GM18867 (cell line): ENCODE measurements around the gene TEPSIN.

ENCODE experiments used
- ATAC-seq: cut with Tn5 transposase; IDR thresholded peaks from one replicate; pipeline ENCODE4 v1.9.1; 2021; ENCODE audit warnings: mild to moderate bottlenecking, moderate library complexity; ENCODE audit not compliant: unreplicated experiment

TEPSIN gene

DNA sequence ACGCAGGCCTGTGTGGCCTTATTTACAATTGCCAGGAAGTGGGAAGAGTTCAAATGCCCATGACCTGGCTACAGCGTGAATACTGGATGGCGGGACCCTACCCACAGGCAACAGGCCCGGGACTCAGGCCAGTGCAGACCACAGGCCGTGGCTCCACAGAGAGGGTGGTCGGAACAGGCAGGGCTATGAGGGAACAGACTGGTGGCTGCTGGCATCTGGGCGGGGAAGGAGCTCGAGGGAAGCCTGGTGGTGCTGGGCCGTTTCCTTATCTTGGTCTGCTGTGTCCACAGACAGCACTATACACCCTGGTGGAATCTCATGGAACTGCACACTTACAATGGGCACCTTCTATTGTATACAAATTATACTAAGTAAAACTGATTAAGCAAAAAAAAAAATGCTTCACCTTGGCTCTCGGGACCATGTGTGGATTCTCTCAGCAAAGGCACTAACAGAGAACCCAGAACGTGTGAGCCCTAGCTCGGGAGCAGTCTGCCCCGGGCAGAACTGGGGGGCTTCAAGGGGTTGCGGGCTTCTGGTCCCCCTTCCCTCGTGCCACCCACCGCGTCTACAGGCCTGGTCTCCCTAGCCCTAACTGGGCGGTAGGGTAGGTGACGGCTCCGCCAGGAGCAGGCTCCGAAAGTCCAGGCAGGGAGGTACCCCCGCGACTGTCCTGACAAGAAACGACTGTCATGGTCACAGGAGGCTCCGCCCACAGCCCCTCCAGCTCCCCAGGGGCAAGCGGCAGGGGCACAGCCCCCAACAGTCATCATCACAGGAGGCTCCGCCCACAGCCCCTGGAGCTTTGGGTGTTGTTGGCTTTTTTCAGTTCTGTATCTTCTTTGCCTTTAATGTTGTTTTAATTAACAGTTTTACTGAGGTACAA lies 37.9 kb downstream of the TEPSIN start:
- no peak for ATAC-seq

DNA sequence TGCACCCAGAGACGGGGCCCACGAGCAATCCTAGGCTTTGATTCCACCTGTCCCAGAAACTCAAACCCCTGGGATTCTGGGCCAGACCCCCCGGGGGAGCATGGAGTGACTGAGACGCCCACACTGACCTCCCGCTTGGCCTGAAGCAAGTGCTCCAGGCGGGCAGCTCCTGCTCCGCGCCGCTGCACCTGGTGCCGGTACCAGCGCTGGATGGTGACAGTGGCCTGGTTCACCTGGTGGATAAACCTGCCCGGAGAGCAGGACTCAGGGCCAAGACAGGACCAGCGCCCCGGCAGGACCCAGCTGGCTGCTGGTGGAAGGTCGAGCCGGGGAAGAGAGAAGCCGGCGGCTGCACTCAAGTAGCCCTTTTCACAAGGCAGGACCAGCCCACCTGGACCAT lies 38.7 kb downstream of the TEPSIN start:
- ATAC-seq, result no peak

GRCh38 chr17:81199482-81199830 lies 39.4 kb downstream of the TEPSIN start:
- no peak for ATAC-seq

- no peak for ATAC-seq
These were observed 39.9 kb downstream of the TEPSIN start for GRCh38 chr17:81198826-81199481.

- no peak for ATAC-seq
These were observed 40.9 kb downstream of the TEPSIN start for GRCh38 chr17:81197831-81198490.

- no peak for ATAC-seq
These were observed 41.5 kb downstream of the TEPSIN start for GRCh38 chr17:81197409-81197795.

- no peak for ATAC-seq
These were observed 42.1 kb downstream of the TEPSIN start for GRCh38 chr17:81196505-81197408.

- ATAC-seq, result no peak
These were observed 42.8 kb downstream of the TEPSIN start for GRCh38 chr17:81195941-81196495.

GRCh38 chr17:81194941-81195901 lies 43.6 kb downstream of the TEPSIN start:
- ATAC-seq, result no peak

DNA sequence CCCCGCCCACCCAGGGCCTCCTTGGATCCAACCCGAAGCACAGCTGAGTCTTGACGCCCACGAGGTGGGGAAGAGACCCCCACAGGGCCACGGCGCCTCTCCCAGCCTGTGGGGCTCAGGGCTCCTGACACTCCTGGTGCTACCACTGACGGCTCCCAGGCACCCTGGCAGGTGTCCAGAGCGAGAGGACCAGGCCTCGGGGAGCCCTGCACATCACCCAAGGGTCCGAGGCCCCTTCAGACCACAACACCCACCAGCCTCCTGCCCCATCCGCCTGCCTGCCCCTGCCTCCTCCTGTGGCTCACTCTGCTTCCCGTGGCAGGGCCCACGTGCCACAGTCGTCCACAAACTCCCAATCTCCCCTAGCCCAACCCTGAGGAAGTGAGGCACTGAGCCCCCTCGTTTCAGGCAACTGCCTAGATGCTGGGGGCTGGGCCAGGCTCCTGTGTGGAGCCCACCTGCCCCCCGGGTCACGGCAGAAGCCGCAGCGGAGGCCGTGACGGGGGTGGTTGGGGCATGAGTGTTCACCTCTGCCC lies 44.6 kb downstream of the TEPSIN start:
- no peak for ATAC-seq

- ATAC-seq, result no peak
These were observed 45.2 kb downstream of the TEPSIN start for GRCh38 chr17:81193470-81194224.

DNA sequence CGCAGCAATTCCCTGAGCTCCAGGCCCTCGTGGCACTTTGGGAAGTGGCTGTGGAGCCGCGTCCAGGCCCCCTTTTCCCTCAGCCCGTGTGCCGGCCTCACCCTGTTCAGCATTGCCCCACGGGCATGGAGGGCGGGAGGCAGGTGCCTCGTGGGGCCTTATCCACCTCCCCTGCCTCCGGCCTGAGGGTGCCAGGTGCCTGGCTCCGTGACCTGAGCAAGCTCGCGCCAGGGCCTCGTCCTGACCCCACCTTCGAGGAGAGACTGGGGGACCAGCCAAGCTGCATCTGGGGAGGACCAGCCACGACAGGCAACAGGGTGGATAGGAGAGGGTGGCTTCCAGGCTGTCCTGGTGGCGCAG lies 45.8 kb downstream of the TEPSIN start:
- no peak for ATAC-seq

DNA sequence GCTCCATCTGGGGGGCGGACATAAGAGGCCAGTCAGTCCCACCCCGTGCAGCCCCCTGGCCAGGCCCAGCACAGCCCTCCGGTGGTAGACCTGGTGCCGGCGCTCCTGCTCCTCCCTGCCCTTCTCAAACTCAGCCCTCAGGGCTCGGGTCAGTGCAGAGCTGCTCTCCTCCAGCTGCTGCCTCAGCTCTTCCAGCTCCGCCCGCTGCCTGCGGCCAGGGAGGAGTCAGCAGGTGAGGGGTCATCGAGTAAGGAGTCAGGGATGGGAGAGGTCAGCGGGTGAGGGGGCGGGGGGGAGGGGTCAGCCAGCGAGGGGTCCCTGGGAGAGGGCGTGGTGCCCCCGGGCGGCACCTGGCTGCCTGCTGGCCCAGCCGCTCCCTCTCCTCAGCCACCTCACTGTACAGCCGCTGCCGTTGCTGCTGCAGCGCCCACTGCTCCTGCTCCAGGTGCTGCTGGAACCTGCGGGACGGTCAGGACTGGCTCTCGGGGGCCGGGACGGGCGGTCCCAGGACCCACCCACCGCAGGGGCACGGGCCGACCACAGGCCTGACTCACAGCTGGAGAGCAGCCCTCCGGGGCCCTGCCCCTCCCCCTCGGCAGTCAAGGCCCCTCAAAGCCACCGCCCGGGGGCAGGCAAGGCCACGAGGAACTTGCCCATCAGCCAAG lies 46.3 kb downstream of the TEPSIN start:
- ATAC-seq, result no peak

DNA sequence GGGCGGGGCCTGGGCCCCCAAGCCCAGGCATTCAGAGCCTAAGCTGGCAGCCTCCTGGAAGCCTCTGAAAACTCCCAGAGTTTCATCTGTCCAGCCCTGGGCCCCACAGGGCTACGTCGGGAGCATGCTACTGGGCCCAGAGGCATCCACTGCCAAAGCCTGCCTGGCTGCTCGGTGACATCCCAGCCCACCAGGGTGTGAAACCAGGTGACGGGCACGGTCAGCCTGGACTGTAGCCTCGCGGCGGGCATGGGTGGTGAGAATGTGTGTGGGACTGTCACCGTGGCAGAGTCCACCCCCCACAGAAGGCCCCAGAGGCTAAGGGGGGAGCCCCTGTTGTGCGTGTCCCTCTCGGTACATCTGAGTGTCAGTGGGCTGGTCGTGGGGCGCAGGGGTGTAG lies 47.2 kb downstream of the TEPSIN start:
- no peak for ATAC-seq

- no peak for ATAC-seq
These were observed 47.7 kb downstream of the TEPSIN start for GRCh38 chr17:81191116-81191515.

DNA sequence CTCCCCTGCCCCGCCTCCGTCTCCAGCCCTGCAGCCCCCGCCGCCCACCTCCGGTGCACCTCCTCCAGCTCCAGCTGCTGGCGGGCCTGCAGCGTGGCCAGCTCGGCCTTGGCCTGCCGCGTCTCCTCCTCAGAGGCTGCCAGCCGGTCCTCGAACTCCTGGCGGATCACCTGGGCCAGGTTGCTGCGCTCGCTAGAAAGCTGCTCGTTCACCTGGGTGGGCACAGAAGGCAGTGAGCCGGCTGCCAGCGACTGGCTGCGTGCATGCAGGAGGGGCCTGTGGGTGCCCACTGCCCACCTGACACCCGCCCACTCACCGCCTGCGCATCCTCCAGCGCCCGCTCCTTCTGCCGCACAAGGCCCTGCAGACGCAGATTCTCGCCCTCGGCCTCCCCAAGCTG lies 48.3 kb downstream of the TEPSIN start:
- ATAC-seq, result no peak

- ATAC-seq, result no peak
These were observed 49.0 kb downstream of the TEPSIN start for GRCh38 chr17:81189670-81190530.
